Erythroblast (primary cell): Measurements from ENCODE around the gene MICAL2.
"Not testable (repeated sequence)": the region's sequence is repeated elsewhere in the genome, so short reads cannot be mapped to it uniquely, and the experiment has no call there.

ENCODE experiments used
- DNase-seq, 2 experiments: peaks; one replicate each; lab custom pipeline; 2025; lab: John Stamatoyannopoulos, UW
- GATA1 ChIP-seq: IDR thresholded peaks from 2 replicates; pipeline ENCODE4 v1.6.1; 2011; ENCODE audit warnings: low read depth, mild to moderate bottlenecking, control low read depth, low read length, moderate library complexity
- POLR2A ChIP-seq: IDR thresholded peaks from 2 replicates; pipeline ENCODE4 v1.6.1; 2011; ENCODE audit warnings: mild to moderate bottlenecking, low read length

MICAL2 gene

DNA sequence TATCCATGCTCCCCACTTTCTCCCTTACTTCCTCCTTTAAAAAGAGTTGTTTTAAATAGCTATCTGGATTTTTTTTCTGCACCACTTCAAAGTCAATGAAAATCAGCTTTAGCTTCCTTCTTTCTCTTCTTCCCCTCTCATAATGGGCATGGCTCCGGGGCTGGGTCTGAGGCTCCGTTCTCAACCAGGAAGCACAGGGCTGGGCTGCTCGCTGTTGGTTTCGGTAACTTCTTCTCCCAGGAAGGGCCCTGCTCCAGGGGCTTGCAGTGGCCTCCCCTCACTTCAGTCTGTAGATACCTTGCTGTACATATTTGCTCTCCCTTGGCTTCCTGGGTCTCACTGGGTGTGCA, 23.8 kb downstream of the MICAL2 start:
- no peak for TF ChIP-seq GATA1
- no peak for DNase-seq

- DNase-seq = no peak
- no peak for TF ChIP-seq POLR2A
- no peak for TF ChIP-seq GATA1
Measured at GRCh38 chr11:12135185-12135584, 24.8 kb downstream of the MICAL2 start.

- TF ChIP-seq GATA1 = no peak
- no peak for TF ChIP-seq POLR2A
- DNase-seq = no peak
Measured at GRCh38 chr11:12137005-12137690, 26.8 kb downstream of the MICAL2 start.

- DNase-seq = no peak
Measured at GRCh38 chr11:12137938-12138731, 27.7 kb downstream of the MICAL2 start.

GRCh38 chr11:12139144-12139881, 28.9 kb downstream of the MICAL2 start:
- TF ChIP-seq POLR2A = no peak
- no peak for TF ChIP-seq GATA1
- no peak for DNase-seq

More at GRCh38 chr11:12137938-12138731, 27.7 kb downstream of the MICAL2 start:
- no peak for TF ChIP-seq POLR2A
- no peak for TF ChIP-seq GATA1

GRCh38 chr11:12140186-12140793, 29.9 kb downstream of the MICAL2 start:
- no peak for DNase-seq
- no peak for TF ChIP-seq GATA1
- TF ChIP-seq POLR2A = no peak

GRCh38 chr11:12141283-12141682, 30.9 kb downstream of the MICAL2 start:
- DNase-seq = no peak
- TF ChIP-seq POLR2A (no peak), GATA1 (no peak)

DNA sequence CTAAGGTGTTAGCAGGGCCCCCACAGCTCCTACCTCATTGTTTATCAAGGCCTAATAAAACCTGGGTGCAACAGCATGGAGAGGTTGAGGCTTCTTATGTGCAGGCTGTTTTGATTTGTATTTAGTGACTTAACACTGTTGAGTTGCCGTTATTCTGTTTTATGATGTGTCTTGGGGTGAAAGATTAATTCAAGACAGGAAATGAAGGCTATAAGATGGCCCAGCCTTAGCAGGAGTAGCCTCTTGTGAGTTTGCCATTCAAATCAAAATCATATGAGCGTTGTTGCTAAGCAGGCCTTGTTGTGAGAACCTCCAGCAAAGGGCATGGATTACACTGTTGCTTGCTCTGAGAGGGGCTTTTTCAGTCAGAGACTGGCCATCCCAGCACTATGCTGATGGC, 31.8 kb downstream of the MICAL2 start:
- TF ChIP-seq GATA1 = no peak
- TF ChIP-seq POLR2A = no peak
- no peak for DNase-seq

DNA sequence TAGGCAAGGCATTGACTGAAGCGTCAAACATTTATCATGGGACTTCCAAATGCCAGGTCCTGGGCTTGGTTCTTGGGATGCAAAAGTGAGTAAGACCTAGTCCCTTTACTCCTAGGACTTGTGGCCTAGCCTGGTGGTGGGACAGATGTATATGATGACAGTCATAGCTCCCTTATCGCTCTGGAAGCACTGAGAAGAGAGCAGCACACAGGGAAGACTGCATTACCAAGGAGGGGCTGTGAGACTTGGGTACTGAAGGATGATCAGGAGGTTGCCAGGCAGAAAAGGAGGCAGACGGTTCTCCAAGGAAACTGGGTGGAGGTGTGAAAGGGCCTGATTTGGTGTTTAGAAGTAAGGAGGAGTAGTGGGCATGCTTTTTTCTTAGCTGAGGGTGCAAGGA, 32.5 kb downstream of the MICAL2 start:
- no peak for TF ChIP-seq GATA1
- no peak for TF ChIP-seq POLR2A
- DNase-seq = no peak

- DNase-seq = no peak
- TF ChIP-seq GATA1 (no peak), POLR2A (no peak)
Measured at GRCh38 chr11:12143461-12144258, 33.3 kb downstream of the MICAL2 start.

- DNase-seq = no peak
- TF ChIP-seq POLR2A (no peak), GATA1 (no peak)
Measured at GRCh38 chr11:12144330-12145174, 34.2 kb downstream of the MICAL2 start.

DNA sequence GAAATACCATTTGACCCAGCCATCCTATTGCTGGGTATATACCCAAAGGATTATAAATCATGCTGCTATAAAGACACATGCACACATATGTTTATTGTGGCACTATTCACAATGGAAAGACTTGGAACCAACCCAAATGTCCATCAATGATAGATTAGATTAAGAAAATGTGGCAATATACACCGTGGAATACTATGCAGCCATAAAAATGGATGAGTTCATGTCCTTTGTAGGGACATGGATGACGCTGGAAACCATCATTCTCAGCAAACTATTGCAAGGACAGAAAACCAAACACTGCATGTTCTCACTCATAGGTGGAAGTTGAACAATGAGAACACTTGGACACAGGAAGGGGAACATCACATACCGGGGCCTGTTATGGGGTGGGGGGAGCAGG, 36.3 kb downstream of the MICAL2 start:
- not testable (repeated sequence) for DNase-seq
